Calu3 (cell line): ENCODE measurements around the gene NKX2-8. TPM values are rescaled to one million over a fixed set of nuclear protein-coding genes. Genes with fewer than 3 reads are reported as not detected.
A peak's percentile ranks its signal among the peaks of the same experiment; 100 is the strongest.

Experiments used
- BruUV-seq: library from RNA; stranded (reverse); fragments of 400-500 nt; replicated peaks from 2 replicates; lab custom pipeline; 2021; lab: Mats Ljungman, UMichigan
- CTCF ChIA-PET: fragments of 300-600 bp; sonication (Branson Sonifier 250); formaldehyde crosslinking; loops from one replicate; lab custom pipeline; 2022; ENCODE audit warnings: antibody characterized with exemption; lab: Charles Lee
- DNase-seq: peaks from one replicate; pipeline ENCODE4 v3.0.0; 2022
- H3K27ac Mint-ChIP-seq: one replicate; pipeline ENCODE4 v1.8.0; 2022; ENCODE audit warnings: mixed read lengths; ENCODE audit not compliant: unreplicated experiment
- H3K27me3 Mint-ChIP-seq: one replicate; pipeline ENCODE4 v1.8.0; 2022; ENCODE audit warnings: mixed read lengths; ENCODE audit not compliant: unreplicated experiment
- H3K36me3 Mint-ChIP-seq: one replicate; pipeline ENCODE4 v1.8.0; 2022; ENCODE audit warnings: mild to moderate bottlenecking, moderate library complexity, mixed read lengths; ENCODE audit not compliant: insufficient read depth, unreplicated experiment
- H3K4me1 Mint-ChIP-seq: one replicate; pipeline ENCODE4 v1.8.0; 2022; ENCODE audit warnings: mild to moderate bottlenecking, low read depth, mixed read lengths; ENCODE audit not compliant: unreplicated experiment
- H3K4me3 Mint-ChIP-seq: one replicate; pipeline ENCODE4 v1.8.0; 2022; ENCODE audit warnings: mild to moderate bottlenecking, low read depth, moderate library complexity, mixed read lengths; ENCODE audit not compliant: unreplicated experiment
- H3K9me3 Mint-ChIP-seq: one replicate; pipeline ENCODE4 v1.8.0; 2022; ENCODE audit warnings: low read depth, mixed read lengths; ENCODE audit not compliant: unreplicated experiment
- CTCF ChIP-seq: fragments of 200-600 bp; IDR thresholded peaks from one replicate; pipeline ENCODE4 v1.8.0; 2022; ENCODE audit warnings: antibody characterized with exemption; ENCODE audit not compliant: unreplicated experiment
- intact Hi-C: fragments of 100-400 bp; cut with micrococcal nuclease; formaldehyde crosslinking; loops from one replicate; pipeline ENCODE4 v1.10.0; 2022; ENCODE audit not compliant: unreplicated experiment
- total RNA-seq: library from RNA; stranded (reverse); gene quantifications from 2 replicates; pipeline ENCODE4 v1.2.3, GENCODE V29; 2022

NKX2-8 gene
- total RNA-seq, 1 experiment from 2014 or later: 1.5 TPM

GRCh38 chr14:36617824-36618223 is 35.4 kb upstream of the NKX2-8 start:
- Mint-ChIP-seq H3K9me3 (no peaks in the 10 kb centered on the region), H3K36me3 (no peaks in the 10 kb centered on the region), H3K27me3 (peaks cover 33% of the 10 kb centered on the region), H3K4me1 (peaks cover 10% of the 10 kb centered on the region), H3K27ac (no peak overlapping the region), H3K4me3 (no peak overlapping the region)
- CTCF ChIA-PET: no interaction called here
- no TSS peak for BruUV-seq
- intact Hi-C loops: no loop called here
- no peak for DNase-seq
- no peak for TF ChIP-seq CTCF

- no peak for TF ChIP-seq CTCF
- no TSS peak for BruUV-seq
- CTCF ChIA-PET: interaction anchor here (0.6 to 2.2 kb wide), 6 partner anchors 10 to 1753 kb away, joined by 3 to 53 read pairs (median 3); no protein-coding TSS in a partner anchor
- no peak overlapping the region for H3K27ac Mint-ChIP-seq
- H3K36me3 Mint-ChIP-seq: no peaks in the 10 kb centered on the region
- H3K27me3 Mint-ChIP-seq: peaks cover 15% of the 10 kb centered on the region
- intact Hi-C loops: loop anchor here (1.0 to 5.0 kb wide), 4 partner anchors 52 to 728 kb away; no protein-coding TSS in a partner anchor
- H3K4me1 Mint-ChIP-seq: peaks cover 12% of the 10 kb centered on the region
- H3K9me3 Mint-ChIP-seq: no peaks in the 10 kb centered on the region
- no peak overlapping the region for H3K4me3 Mint-ChIP-seq
- no peak for DNase-seq
These were observed 23.1 kb upstream of the NKX2-8 start for GRCh38 chr14:36605506-36605857.

GRCh38 chr14:36604757-36605505 is 22.5 kb upstream of the NKX2-8 start:
- no TSS peak for BruUV-seq
- TF ChIP-seq CTCF: peak; percentile 52
- CTCF ChIA-PET: interaction anchor here (0.7 to 2.2 kb wide), 10 partner anchors 52 to 1752 kb away, joined by 3 to 53 read pairs (median 3); no protein-coding TSS in a partner anchor
- no peak overlapping the region for H3K4me3 Mint-ChIP-seq
- DNase-seq: peak; percentile 68
- intact Hi-C loops: loop anchor here (1.0 to 5.0 kb wide), 4 partner anchors 52 to 728 kb away; no protein-coding TSS in a partner anchor
- no peaks in the 10 kb centered on the region for H3K36me3 Mint-ChIP-seq
- H3K4me1 Mint-ChIP-seq: peaks cover 12% of the 10 kb centered on the region
- no peaks in the 10 kb centered on the region for H3K9me3 Mint-ChIP-seq
- H3K27me3 Mint-ChIP-seq: peaks cover 20% of the 10 kb centered on the region
- H3K27ac Mint-ChIP-seq: no peak overlapping the region

GRCh38 chr14:36600431-36600830 is 18.0 kb upstream of the NKX2-8 start:
- intact Hi-C loops: no loop called here
- peaks cover 42% of the 10 kb centered on the region for H3K27me3 Mint-ChIP-seq

More at GRCh38 chr14:36600431-36600830, 18.0 kb upstream of the NKX2-8 start:
- no peak for TF ChIP-seq CTCF
- Mint-ChIP-seq H3K4me1 (peaks cover 12% of the 10 kb centered on the region), H3K36me3 (no peaks in the 10 kb centered on the region), H3K9me3 (no peaks in the 10 kb centered on the region), H3K4me3 (no peak overlapping the region), H3K27ac (no peak overlapping the region)
- CTCF ChIA-PET: no interaction called here
- no peak for DNase-seq
- BruUV-seq: no TSS peak
